ENCODE data around the gene KIAA1671. TPM values are rescaled to one million over a fixed set of nuclear protein-coding genes. Genes with fewer than 3 reads are reported as not detected.
A peak's percentile ranks its signal among the peaks of the same experiment; 100 is the strongest.

The KIAA1671 gene
- total and polyA plus RNA-seq, 4 donors = 8.7 to 35.9 (median 19.1) TPM

GRCh38 chr22:24969560-24970301, 17.2 kb downstream of the KIAA1671 start:
- Histone ChIP-seq H3K27me3 (ENCODE audit: control insufficient read depth in 4 of 4, insufficient read depth in 4 of 4, low read length in 3 of 4) (no peaks in the 10 kb centered on the region), H3K36me3 (ENCODE audit: control insufficient read depth in 4 of 4, insufficient read depth in 3 of 4, low read depth in 1 of 4, low read length in 3 of 4) (no peaks in the 10 kb centered on the region), H3K4me3 (ENCODE audit: low read depth in 1 of 3, low read length in 3 of 3) (no peak overlapping the region), H3K4me1 (ENCODE audit: control insufficient read depth in 4 of 4, insufficient read depth in 4 of 4, low read length in 3 of 4) (peaks cover 7 to 30% (median 26%) of the 10 kb centered on the region in 4 donors), H3K9ac (ENCODE audit: low read depth in 1 of 2, low read length in 2 of 2) (no peak overlapping the region), H3K9me3 (ENCODE audit: control insufficient read depth in 4 of 4, low read length in 3 of 4) (no peaks in the 10 kb centered on the region), H3K27ac (ENCODE audit: low read depth in 1 of 2, low read length in 2 of 2) (peak overlapping the region; percentile 47 to 50)
- TF ChIP-seq ZBTB33 (IDR thresholded peaks at IDR 0.05) (no peak), FOXA2 (IDR thresholded peaks at IDR 0.05) (no peak), JUND (IDR thresholded peaks at IDR 0.05) (peak in 1 of 2 donors; percentile 10), CTCF (IDR thresholded peaks at IDR 0.05; ENCODE audit: low read depth, low read length, missing input control) (no peak), NR2F2 (IDR thresholded peaks at IDR 0.05) (no peak), GABPA (IDR thresholded peaks at IDR 0.05 in 1 of 2, conservative IDR thresholded peaks at IDR 0.05 in 1 of 2) (no peak), EGR1 (IDR thresholded peaks at IDR 0.05; ENCODE audit: low read depth in 2 of 2) (no peak), TAF1 (conservative IDR thresholded peaks at IDR 0.05) (no peak), HNF4A (conservative IDR thresholded peaks at IDR 0.05) (peak in 1 of 2 donors; percentile 36), FOXA1 (IDR thresholded peaks at IDR 0.05) (no peak), ATF3 (IDR thresholded peaks at IDR 0.05) (no peak), SP1 (IDR thresholded peaks at IDR 0.05) (no peak), MAX (IDR thresholded peaks at IDR 0.05) (no peak), HNF4G (IDR thresholded peaks at IDR 0.05) (no peak), YY1 (IDR thresholded peaks at IDR 0.05) (no peak), RXRA (IDR thresholded peaks at IDR 0.05) (peak in 1 of 2 donors; percentile 51), REST (IDR thresholded peaks at IDR 0.05) (no peak), RAD21 (IDR thresholded peaks at IDR 0.05) (peak in 1 of 2 donors; percentile 5)
- WGBS = 50% methylated on average over 12 of the region's 12 CpGs
- DNase-seq (ENCODE audit: low spot score) = no peak

All from liver (tissue), 9 donors.